ENCODE data around the gene ECM1.

Gene ECM1

GRCh38 chr1:150507912-150508864 is at the start of gene ECM1:
Gene ECM1, plus strand, starts transcription at chr1:150508109. Its CDS starts 101 bp downstream, at chr1:150508210.
- DNase-seq, result no peak

DNA sequence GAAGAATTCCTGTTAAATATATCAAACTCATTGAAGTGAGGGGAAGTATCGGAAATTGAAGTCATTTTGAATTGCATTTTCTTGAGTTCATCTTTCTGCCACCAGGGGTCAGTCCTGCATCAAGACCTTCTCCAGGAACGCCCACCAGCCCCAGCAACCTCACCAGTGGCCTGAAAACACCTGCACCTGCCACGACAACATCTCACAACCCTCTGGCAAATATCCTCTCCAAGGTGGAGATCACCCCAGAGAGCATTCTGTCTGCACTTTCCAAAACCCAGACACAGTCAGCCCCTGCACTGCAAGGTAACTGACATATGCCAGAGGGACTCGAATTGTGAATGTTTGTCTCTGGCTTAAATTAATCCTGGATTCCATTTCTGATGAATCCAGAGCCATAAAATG is 43.5 kb upstream of the ECM1 start:
- peak; percentile 76 to 95 for DNase-seq

DNA sequence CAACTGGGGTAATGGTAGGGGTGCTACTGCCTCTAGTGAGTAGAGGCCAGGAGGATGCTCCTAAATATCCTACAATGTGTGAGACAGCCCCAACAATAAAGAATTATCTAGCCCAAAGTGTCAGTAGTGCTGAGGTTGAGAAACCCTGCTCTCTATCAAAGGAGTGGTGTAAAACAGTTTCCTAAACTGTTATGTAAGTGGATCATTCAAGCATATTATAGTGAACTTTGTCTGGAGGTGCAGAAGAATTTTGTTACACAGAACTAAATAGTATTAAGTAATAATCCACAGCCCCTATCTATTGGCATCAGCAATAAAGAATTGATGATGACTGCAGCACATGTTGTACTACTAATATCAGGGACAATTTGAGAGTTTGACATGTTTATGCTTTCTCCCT is 40.9 kb upstream of the ECM1 start:
- no peak for DNase-seq

DNA sequence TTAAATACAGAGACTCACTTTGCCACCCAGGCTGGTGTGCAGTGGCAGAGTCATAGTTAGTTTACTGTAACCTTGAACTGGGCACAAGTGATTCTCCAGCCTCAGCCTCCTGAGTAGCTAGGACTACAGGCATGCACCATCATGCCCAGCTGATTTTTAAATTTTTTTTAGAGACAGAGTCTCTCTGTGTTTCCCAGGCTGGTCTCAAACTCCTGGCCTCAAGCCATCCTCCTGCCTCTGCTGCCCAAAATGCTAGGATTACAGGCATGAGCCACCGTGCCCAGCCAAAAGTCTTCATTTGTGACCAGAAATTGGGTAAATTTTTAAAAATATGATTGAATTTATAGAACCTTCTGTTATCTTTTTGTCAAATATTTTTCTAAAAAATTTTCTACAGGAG is 38.6 kb upstream of the ECM1 start:
- no peak for DNase-seq

- no peak for DNase-seq
These were observed 35.2 kb upstream of the ECM1 start for GRCh38 chr1:150472601-150473200.

GRCh38 chr1:150473659-150474058 is 34.2 kb upstream of the ECM1 start:
- DNase-seq, result no peak

GRCh38 chr1:150474869-150475268 is 33.0 kb upstream of the ECM1 start:
- no peak for DNase-seq

GRCh38 chr1:150476754-150477153 is 31.2 kb upstream of the ECM1 start:
- DNase-seq, result no peak

DNA sequence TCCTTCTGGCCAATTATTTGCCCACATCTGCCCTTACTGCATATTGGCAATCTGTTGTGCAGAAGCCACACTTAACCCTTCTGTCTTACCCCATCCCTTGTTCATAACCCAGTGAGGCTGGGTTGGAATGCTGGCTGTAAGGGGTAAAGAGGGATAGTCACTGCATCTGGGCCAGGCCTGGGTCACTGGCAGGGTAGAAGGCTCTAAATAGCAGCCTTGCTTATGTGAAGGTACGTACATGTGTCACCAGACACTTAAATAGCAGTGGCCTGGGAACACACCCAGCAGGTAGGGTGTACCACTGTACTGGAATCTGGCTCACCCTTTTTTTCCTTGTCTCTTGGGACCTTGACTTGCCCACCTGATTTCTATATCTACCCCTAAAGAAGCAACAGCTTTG is 30.6 kb upstream of the ECM1 start:
- no peak for DNase-seq

DNA sequence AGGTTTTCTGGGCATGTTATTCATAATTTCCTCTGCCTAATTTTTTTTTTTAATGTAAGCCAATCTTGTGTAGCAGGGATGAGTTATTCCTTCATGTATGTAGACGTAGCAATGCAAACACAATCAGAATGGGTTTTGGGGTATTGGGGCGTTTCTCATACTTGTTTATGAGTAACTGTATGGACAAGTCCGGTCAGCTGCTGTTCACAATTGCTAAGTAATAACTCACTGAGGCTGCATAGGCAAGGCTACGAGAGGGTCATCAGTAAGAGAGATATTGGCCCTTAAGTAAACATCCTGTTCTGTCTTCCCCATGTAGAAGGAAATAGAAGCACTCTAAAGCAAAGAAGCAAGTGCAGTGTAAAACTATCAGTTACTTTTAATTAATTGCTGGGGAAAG is 30.2 kb upstream of the ECM1 start:
- DNase-seq, result no peak

- no peak for DNase-seq
These were observed 28.5 kb upstream of the ECM1 start for GRCh38 chr1:150479370-150479769.

- DNase-seq, result no peak
These were observed 28.0 kb upstream of the ECM1 start for GRCh38 chr1:150479927-150480352.

GRCh38 chr1:150484431-150484830 is 23.5 kb upstream of the ECM1 start:
- DNase-seq, result no peak

GRCh38 chr1:150484861-150485260 is 23.0 kb upstream of the ECM1 start:
- DNase-seq, result peak; percentile 47 to 58

GRCh38 chr1:150486966-150487762 is 20.7 kb upstream of the ECM1 start, which contains the start of gene TARS2:
Gene TARS2, plus strand, starts transcription at chr1:150487419. Its CDS starts 32 bp downstream, at chr1:150487451.
- DNase-seq, result peak; percentile 100

DNA sequence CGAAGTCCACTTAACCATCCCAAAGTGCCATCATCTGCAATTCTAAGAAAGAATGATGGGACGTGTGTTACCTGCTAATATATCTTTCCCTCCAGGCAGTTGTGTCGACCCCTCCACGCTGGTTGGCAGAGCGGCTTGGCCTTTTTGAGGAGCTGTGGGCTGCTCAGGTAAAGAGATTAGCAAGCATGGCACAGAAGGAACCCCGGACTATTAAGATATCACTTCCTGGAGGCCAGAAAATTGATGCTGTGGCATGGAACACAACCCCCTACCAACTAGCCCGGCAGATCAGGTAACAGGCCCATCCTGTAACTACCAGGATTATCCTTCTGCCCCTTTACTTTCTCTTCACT is 20.2 kb upstream of the ECM1 start:
- no peak for DNase-seq

- no peak for DNase-seq
These were observed 14.7 kb upstream of the ECM1 start for GRCh38 chr1:150493175-150493574.

DNA sequence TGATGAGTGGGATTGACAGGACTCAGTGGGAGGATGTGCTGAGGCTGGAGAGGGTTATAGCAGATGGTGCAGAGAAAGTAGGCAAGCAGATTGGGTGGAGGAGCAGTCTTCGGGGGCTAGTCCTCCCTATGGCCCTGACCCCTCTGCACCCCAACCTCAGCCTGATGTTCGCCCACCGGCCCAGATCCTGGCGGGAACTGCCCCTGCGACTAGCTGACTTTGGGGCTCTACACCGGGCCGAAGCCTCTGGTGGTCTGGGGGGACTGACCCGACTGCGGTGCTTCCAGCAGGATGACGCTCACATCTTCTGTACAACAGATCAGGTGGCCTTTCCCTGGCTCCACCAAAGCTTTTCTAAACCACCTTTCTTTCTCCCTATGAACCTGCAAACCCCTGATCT is 9.6 kb upstream of the ECM1 start:
- DNase-seq, result no peak

DNA sequence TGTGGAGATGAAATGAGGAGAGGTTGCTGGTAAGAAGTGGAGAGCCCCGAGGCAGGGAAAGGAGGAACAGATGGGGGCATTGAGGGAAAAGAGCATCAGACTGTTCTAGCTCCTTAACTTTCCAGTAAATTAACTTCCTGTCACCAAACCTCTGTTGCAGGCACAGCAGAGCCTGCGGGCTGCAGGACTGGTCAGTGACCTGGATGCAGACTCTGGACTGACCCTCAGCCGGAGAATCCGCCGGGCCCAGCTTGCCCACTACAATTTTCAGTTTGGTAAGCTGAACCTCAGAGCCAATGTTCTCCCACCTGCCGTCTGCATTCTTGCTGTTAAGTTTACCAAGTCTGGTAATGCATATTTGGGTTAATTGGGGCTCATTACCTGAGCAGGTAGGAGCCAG is 2.5 kb upstream of the ECM1 start:
- DNase-seq, result no peak

DNA sequence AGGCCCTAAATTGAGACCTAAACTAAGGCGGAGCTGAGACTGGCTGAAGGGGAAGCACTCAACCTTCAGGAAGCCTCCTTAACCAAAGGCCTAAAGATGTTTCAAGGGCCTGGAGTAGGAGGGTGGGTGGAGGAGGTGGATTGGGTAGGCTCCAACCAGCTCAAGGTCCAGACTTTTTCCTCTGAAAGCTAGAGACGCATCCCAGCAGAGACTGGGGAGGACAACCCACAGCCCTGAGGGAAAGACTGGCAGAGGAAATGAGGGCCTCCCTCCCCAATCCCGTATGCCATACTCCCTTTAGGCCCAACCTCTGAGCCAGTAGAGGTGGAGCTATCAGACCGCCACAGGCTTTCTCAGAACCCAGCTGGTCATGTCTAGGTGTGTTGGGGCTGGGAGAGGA is 1.1 kb downstream of the ECM1 start:
- DNase-seq, result no peak

DNA sequence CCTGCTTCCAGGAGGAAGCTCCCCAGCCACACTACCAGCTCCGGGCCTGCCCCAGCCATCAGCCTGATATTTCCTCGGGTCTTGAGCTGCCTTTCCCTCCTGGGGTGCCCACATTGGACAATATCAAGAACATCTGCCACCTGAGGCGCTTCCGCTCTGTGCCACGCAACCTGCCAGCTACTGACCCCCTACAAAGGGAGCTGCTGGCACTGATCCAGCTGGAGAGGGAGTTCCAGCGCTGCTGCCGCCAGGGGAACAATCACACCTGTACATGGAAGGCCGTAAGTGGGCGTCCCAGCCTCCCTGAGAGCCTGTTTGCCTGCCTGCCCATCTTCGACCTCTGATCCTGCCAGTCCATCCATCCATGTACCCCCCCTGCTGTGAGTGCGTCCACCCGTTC is 3.6 kb downstream of the ECM1 start:
- DNase-seq, result no peak

DNA sequence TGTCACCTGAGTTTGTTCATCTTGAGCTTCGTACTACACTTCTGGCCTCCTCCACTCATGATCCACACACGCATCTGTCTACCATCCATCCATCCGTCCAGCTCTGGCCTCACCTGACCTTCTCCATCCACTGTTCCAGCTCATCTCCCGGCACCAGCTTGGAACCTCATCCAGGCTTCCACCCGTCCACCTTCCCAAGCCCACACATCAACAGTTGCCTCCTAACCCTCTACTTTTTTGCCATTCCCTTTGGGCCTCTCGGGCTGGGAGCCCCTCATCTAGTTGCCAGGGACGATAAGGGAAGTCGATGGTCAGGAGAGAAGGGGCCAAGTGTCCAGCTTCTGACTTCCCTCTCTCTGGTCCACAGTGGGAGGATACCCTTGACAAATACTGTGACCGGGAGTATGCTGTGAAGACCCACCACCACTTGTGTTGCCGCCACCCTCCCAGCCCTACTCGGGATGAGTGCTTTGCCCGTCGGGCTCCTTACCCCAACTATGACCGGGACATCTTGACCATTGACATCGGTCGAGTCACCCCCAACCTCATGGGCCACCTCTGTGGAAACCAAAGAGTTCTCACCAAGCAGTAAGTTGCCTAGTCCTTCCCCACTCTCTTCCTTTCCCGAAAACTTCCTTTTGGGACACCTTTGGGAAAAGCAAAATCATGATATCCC is 4.2 kb downstream of the ECM1 start:
- DNase-seq, result no peak

GRCh38 chr1:150512846-150513245 is 4.9 kb downstream of the ECM1 start:
- DNase-seq, result no peak

Data from NCI-H526 (cell line).